Measurements from ENCODE around the gene CSMD2. TPM values are rescaled to one million over a fixed set of nuclear protein-coding genes. Genes with fewer than 3 reads are reported as not detected.

CSMD2 gene
- total and polyA plus RNA-seq, 2 of the 8 experiments (the other 6 are each of a cell fraction or from before 2014, with no cell fraction given) = 7.0 to 14.7 TPM

GRCh38 chr1:33984906-33985565 lies 180.0 kb downstream of the CSMD2 start (continued):
- TF ChIP-seq RFX5 (IDR thresholded peaks at IDR 0.05; ENCODE audit: borderline replicate concordance, low read depth, low read length) = no peak
- no peak for TF ChIP-seq NANOG (IDR thresholded peaks at IDR 0.05; ENCODE audit: insufficient read depth, low read depth, low read length, poor library complexity, severe bottlenecking)
- TF ChIP-seq RBBP5 (IDR thresholded peaks at IDR 0.05; ENCODE audit: borderline replicate concordance, low read depth, low read length) = no peak
- no peak for TF ChIP-seq BCL11A (IDR thresholded peaks at IDR 0.05; ENCODE audit: low read depth in 2 of 2, low read length in 2 of 2)
- no peak for TF ChIP-seq HDAC6 (IDR thresholded peaks at IDR 0.05; ENCODE audit: low read depth, low read length)
